ENCODE data around the gene KCNN3. TPM values are rescaled to one million over a fixed set of nuclear protein-coding genes. Genes with fewer than 3 reads are reported as not detected.

The KCNN3 gene
- total RNA-seq, 4 donors from 2014 or later, result 0.21 to 0.78 (median 0.26) TPM

DNA sequence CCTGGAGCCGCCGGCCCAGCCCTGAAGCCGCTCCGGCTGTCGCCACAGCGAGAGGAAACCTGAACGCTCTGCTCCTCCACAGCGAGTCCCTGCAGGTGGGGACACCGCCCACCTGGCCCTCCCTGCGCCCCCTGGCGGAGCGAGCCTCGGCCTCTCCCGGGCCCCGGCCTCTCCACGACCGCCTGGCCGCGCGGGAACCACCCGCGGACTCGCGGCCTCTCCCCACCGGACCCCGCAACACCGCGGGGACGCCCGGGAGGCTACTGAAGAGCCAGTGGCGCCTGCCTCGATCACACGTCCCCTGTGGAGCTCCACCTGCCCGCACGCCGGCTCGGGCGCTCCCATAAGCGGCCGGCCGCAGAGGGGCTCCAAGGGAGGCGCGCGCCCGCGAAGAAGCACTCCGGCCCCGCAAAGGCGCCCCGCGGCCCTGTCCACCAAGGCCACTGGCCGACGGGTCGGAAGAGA, 109.6 kb downstream of the KCNN3 start:
- Histone ChIP-seq H3K36me3 (no peaks in the 10 kb centered on the region), H3K4me1 (peaks cover 0 to 8% (median 7%) of the 10 kb centered on the region in 4 donors), H3K9me3 (no peaks in the 10 kb centered on the region), H3K27me3 (peaks cover 0 to 65% of the 10 kb centered on the region in 2 donors), H3K4me3 (peak overlapping the region in 2 of 4 donors; percentile 33 to 39), H3K27ac (no peak overlapping the region)
- peak in 1 of 2 donors; percentile 22 for DNase-seq (ENCODE audit: low spot score in 2 of 2)
- WGBS, 2 donors, result 4 to 7% methylated on average over 15 to 31 of the region's 54 CpGs
- TF ChIP-seq, protein P1, sequence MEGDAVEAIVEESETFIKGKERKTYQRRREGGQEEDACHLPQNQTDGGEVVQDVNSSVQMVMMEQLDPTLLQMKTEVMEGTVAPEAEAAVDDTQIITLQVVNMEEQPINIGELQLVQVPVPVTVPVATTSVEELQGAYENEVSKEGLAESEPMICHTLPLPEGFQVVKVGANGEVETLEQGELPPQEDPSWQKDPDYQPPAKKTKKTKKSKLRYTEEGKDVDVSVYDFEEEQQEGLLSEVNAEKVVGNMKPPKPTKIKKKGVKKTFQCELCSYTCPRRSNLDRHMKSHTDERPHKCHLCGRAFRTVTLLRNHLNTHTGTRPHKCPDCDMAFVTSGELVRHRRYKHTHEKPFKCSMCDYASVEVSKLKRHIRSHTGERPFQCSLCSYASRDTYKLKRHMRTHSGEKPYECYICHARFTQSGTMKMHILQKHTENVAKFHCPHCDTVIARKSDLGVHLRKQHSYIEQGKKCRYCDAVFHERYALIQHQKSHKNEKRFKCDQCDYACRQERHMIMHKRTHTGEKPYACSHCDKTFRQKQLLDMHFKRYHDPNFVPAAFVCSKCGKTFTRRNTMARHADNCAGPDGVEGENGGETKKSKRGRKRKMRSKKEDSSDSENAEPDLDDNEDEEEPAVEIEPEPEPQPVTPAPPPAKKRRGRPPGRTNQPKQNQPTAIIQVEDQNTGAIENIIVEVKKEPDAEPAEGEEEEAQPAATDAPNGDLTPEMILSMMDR (IDR thresholded peaks at IDR 0.05), result peak; percentile 43 to 76 (median 65)
- no peak for TF ChIP-seq EP300 (IDR thresholded peaks at IDR 0.05)

DNA sequence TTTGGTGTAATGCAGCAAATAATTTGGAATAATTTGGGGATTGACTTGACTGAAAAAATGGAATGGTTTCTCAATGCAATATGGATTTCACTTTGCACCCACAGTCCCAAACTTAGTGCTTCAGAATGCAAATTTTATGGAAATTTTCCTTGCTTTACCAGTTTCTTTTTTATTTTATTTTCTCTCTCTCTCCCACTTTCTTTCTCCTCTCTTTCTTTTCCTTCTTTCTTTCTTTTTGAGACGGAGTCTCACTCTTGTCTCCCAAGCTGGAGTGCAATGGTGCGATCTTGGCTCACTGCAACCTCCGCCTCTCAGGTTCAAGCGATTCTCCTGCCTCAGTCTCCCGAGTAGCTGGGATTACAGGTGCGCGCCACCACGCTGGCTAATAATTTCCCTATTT, 110.3 kb downstream of the KCNN3 start:
- WGBS, 2 donors, result 94 to 95% methylated on average over 8 of the region's 8 CpGs
- peaks cover 0 to 58% of the 10 kb centered on the region in 2 donors for H3K27me3 ChIP-seq
- no peak overlapping the region for H3K27ac ChIP-seq
- no peaks in the 10 kb centered on the region for H3K9me3 ChIP-seq
- H3K36me3 ChIP-seq, result no peaks in the 10 kb centered on the region
- DNase-seq (ENCODE audit: low spot score in 2 of 2), result no peak
- H3K4me1 ChIP-seq, result peaks cover 0 to 8% (median 7%) of the 10 kb centered on the region in 4 donors
- TF ChIP-seq EP300 (IDR thresholded peaks at IDR 0.05) (no peak), POLR2A (IDR thresholded peaks at IDR 0.05) (no peak)
- TF ChIP-seq, protein P1 (IDR thresholded peaks at IDR 0.05), result no peak
- no peak overlapping the region for H3K4me3 ChIP-seq

DNA sequence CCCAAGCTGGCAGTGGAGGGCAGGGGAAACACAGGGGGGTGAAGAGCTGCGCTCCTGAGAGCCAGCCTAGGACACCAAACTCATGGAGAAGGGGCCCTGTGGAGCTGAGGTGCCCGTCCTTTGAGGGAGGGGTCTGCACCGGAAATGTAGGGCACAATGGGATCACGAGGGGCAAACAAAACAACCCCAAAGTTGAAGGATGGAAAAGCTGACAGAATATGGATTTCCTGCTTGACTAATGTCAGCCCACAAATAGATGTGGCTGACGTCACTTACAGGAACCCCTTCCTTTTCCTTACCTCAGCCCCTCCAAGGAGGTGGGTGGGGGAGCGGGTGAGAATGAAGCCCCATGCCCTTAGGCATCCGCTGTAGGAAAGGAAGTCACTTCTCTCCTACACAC, 110.9 kb downstream of the KCNN3 start:
- no peak overlapping the region for H3K27ac ChIP-seq
- 71% methylated on average over 7 of the region's 7 CpGs for WGBS, 2 donors
- no peaks in the 10 kb centered on the region for H3K36me3 ChIP-seq
- no peaks in the 10 kb centered on the region for H3K9me3 ChIP-seq
- TF ChIP-seq EP300 (IDR thresholded peaks at IDR 0.05) (no peak), POLR2A (IDR thresholded peaks at IDR 0.05) (no peak)
- TF ChIP-seq, protein P1 (IDR thresholded peaks at IDR 0.05), result no peak
- peaks cover 0 to 56% of the 10 kb centered on the region in 2 donors for H3K27me3 ChIP-seq
- H3K4me3 ChIP-seq, result no peak overlapping the region
- H3K4me1 ChIP-seq, result peaks cover 0 to 8% (median 7%) of the 10 kb centered on the region in 4 donors
- DNase-seq (ENCODE audit: low spot score in 2 of 2), result no peak

DNA sequence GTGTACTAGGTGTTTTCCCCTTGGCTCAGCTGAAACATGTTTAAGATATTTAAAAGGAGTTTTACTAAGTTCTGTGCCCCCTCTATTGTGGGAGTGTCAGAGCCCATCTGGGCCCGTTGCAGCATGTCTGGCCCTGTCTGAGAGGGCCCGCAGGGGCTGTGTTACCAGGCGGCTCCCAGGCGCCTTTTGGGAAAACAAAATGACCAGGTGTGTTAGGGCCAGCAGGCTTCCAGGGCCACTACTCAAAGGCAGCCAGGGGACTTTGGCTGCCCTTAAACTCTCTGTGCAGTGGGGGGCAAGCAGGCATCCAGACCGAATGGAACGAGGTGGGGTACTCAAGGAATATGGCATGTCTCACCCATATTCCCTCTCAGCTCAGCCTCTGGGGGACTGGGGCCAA, 111.7 kb downstream of the KCNN3 start:
- peaks cover 0 to 8% (median 7%) of the 10 kb centered on the region in 4 donors for H3K4me1 ChIP-seq
- TF ChIP-seq, protein P1 (IDR thresholded peaks at IDR 0.05), result no peak
- TF ChIP-seq EP300 (IDR thresholded peaks at IDR 0.05) (no peak), POLR2A (IDR thresholded peaks at IDR 0.05) (no peak)
- no peak overlapping the region for H3K27ac ChIP-seq
- no peak overlapping the region for H3K4me3 ChIP-seq
- H3K36me3 ChIP-seq, result no peaks in the 10 kb centered on the region
- H3K27me3 ChIP-seq, result peaks cover 0 to 49% of the 10 kb centered on the region in 2 donors
- no peak for DNase-seq (ENCODE audit: low spot score in 2 of 2)
- WGBS, 2 donors, result 82 to 86% methylated on average over 6 of the region's 6 CpGs
- no peaks in the 10 kb centered on the region for H3K9me3 ChIP-seq

DNA sequence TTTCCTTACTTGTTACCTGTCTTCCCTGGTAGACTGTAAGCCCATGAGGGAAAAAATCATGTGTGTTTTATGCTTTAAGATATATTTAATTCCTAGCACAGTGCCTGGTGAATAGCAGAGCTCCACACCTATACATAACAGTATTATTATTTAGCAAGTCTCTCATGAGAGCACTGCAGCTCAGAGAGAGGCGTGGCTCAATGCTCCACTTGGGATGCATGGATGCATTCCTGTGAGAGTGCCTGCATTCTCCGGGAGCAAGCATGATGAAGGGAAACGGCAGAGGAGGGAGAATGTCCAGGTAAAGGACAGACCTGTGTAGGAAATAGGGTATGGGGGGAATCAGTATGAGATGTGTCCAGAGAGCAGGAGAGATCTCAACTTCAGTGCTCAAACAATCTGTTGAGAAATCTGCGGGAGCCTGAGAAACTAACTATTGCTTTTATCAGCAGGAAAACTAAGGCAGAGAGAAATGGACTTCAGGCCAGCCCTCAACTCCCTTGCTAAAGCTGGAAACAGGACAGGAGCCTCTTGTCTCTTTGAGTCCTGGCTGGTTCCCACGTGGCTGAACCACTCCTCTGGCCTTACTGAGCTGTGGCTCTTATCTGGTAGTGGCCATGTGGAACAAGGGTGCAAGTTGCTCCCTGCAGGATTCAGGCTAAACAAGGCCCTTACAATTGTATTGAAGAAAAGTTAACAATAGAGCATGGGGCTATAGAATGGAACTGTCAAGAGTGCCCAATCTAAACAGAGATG, 113.1 kb downstream of the KCNN3 start:
- no peak for TF ChIP-seq EP300 (IDR thresholded peaks at IDR 0.05)
- TF ChIP-seq, protein P1 (IDR thresholded peaks at IDR 0.05), result no peak
- no peak for TF ChIP-seq POLR2A (IDR thresholded peaks at IDR 0.05)
- 62 to 66% methylated on average over 5 of the region's 5 CpGs for WGBS, 2 donors
- no peaks in the 10 kb centered on the region for H3K36me3 ChIP-seq
- peaks cover 0 to 8% (median 7%) of the 10 kb centered on the region in 4 donors for H3K4me1 ChIP-seq
- H3K27ac ChIP-seq, result no peak overlapping the region
- H3K9me3 ChIP-seq, result no peaks in the 10 kb centered on the region
- H3K4me3 ChIP-seq, result no peak overlapping the region
- DNase-seq (ENCODE audit: low spot score in 2 of 2), result no peak
- peaks cover 0 to 44% of the 10 kb centered on the region in 2 donors for H3K27me3 ChIP-seq
